Dedifferentiated amniotic fluid mesenchymal stem cell (primary cell): ENCODE measurements around the gene N4BP2L2.

Source experiments
- DNase-seq: peaks from one replicate; pipeline ENCODE4 v3.0.0-alpha.2; 2016; ENCODE audit errors: extremely low spot score

N4BP2L2 gene

GRCh38 chr13:32471187-32471922, 67.2 kb downstream of the N4BP2L2 start:
- peak; percentile 24 for DNase-seq

- DNase-seq: no peak
Measured at GRCh38 chr13:32468502-32469142, 70.0 kb downstream of the N4BP2L2 start.

- DNase-seq: no peak
Measured at GRCh38 chr13:32456591-32456990, 82.0 kb downstream of the N4BP2L2 start.

- no peak for DNase-seq
Measured at GRCh38 chr13:32455594-32455903, 83.0 kb downstream of the N4BP2L2 start.

- DNase-seq: no peak
Measured at GRCh38 chr13:32454886-32455593, 83.6 kb downstream of the N4BP2L2 start.

GRCh38 chr13:32453981-32454380, 84.6 kb downstream of the N4BP2L2 start:
- no peak for DNase-seq

- no peak for DNase-seq
Measured at GRCh38 chr13:32448972-32449371, 89.6 kb downstream of the N4BP2L2 start.

- no peak for DNase-seq
Measured at GRCh38 chr13:32447894-32448623, 90.5 kb downstream of the N4BP2L2 start.

GRCh38 chr13:32446773-32447465, 91.7 kb downstream of the N4BP2L2 start:
- no peak for DNase-seq

GRCh38 chr13:32446220-32446619, 92.4 kb downstream of the N4BP2L2 start:
- no peak for DNase-seq

GRCh38 chr13:32445461-32445860, 93.1 kb downstream of the N4BP2L2 start:
- DNase-seq: no peak

GRCh38 chr13:32443111-32443510, 95.5 kb downstream of the N4BP2L2 start:
- DNase-seq: no peak

GRCh38 chr13:32438871-32439270, 99.7 kb downstream of the N4BP2L2 start:
- DNase-seq: no peak

GRCh38 chr13:32432856-32433255, 105.7 kb downstream of the N4BP2L2 start:
- no peak for DNase-seq

- DNase-seq: no peak
Measured at GRCh38 chr13:32431361-32431760, 107.2 kb downstream of the N4BP2L2 start.

GRCh38 chr13:32430018-32430747, 108.4 kb downstream of the N4BP2L2 start:
- DNase-seq: no peak

- DNase-seq: no peak
Measured at GRCh38 chr13:32429433-32429909, 109.1 kb downstream of the N4BP2L2 start.

- no peak for DNase-seq
Measured at GRCh38 chr13:32428581-32429432, 109.8 kb downstream of the N4BP2L2 start.

- DNase-seq: no peak
Measured at GRCh38 chr13:32427852-32428580, 110.6 kb downstream of the N4BP2L2 start, which contains the start of gene N4BP2L1. Gene N4BP2L1 (minus strand): TSS chr13:32428130. CDS start chr13:32428082, 48 bp downstream.
